Stimulated activated CD4-positive, alpha-beta T cell treated with anti-CD3 and anti-CD28 coated beads, Interleukin-2, amount 100 ng/mL, for 24 hours (primary cell): ENCODE data around the gene FREY1.

Experiments
- DNase-seq, 2 donors: peaks; one replicate each; pipeline ENCODE4 v3.0.0-alpha.2; 2020

The FREY1 gene

DNA sequence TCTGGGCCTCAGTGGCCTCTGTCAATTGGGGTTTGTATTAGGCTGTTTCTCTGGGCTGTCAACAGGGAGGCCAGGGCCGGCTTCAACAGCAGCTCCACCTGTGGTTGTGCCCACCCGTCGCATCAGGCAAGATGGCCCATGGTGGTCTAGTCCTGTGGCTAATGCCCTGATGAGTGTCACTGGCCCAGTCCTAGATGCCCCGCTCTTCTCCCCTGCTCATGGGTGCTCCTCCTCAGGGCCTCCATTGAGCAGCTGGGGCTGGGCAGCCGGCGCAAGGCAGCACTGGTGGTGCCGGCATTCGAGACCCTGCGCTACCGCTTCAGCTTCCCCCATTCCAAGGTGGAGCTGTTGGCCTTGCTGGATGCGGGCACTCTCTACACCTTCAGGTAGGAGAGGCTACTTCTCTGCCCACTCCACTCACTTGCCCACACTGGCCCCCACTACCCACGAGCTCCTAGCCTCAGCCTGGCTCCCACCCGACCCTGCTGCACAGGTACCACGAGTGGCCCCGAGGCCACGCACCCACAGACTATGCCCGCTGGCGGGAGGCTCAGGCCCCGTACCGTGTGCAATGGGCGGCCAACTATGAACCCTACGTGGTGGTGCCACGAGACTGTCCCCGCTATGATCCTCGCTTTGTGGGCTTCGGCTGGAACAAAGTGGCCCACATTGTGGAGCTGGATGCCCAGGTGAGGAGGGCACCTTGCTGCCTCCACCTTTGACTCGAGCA, 20.8 kb upstream of the FREY1 start:
- DNase-seq = no peak

DNA sequence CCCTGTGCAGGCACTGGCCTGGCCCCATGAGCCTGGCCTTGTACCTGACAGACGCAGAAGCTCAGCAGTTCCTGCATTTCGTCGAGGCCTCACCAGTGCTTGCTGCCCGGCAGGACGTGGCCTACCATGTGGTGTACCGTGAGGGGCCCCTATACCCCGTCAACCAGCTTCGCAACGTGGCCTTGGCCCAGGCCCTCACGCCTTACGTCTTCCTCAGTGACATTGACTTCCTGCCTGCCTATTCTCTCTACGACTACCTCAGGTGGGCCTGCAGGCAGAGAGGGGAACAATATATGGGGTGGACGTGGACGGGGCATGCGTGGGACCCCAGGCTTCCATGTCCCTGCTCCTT, 20.2 kb upstream of the FREY1 start:
- no peak for DNase-seq

DNA sequence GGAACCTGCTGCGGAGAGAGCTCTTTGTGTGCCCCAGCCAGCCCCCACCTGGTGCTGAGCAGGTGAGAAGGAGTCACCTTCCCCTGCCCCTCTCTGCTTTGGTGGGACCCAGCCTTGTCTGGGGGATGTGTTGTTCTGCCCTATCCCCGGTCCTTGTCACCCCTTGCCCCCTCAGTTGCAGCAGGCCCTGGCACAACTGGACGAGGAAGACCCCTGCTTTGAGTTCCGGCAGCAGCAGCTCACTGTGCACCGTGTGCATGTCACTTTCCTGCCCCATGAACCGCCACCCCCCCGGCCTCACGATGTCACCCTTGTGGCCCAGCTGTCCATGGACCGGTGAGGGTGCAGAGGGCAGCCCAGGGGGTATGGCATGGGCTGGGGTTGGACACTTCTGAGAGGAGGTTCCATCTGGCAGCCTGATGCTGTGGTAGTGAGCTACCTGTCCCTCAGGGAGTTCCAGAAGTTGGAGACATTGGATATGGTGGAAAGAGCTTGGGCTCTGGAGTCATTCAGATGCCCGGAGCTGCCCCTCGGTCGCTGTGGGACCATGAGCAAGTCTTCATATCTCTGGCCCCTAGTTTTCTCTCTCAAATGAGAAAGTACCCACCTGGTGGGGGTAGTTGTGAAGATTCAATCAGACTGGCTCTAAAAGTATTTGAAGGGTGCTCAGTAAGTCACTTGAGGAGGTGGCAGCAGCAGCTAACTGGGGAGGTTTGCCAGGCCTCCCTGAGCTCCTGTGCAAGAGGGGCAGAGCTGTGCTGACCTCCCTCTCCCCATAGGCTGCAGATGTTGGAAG, 19.7 kb upstream of the FREY1 start:
- DNase-seq = no peak

DNA sequence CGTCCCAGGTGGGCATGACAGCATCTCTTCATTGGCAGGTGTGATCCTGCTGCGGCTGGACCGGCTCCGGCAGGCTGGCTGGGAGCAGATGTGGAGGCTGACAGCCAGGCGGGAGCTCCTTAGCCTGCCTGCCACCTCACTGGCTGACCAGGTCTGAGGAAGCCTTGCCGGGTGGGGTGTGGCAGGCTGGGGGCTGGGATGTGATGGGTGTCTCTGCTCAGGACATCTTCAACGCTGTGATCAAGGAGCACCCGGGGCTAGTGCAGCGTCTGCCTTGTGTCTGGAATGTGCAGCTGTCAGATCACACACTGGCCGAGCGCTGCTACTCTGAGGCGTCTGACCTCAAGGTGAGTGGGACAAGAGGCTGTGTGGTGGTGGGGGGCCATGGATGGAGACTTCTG, 18.9 kb upstream of the FREY1 start:
- no peak for DNase-seq

DNA sequence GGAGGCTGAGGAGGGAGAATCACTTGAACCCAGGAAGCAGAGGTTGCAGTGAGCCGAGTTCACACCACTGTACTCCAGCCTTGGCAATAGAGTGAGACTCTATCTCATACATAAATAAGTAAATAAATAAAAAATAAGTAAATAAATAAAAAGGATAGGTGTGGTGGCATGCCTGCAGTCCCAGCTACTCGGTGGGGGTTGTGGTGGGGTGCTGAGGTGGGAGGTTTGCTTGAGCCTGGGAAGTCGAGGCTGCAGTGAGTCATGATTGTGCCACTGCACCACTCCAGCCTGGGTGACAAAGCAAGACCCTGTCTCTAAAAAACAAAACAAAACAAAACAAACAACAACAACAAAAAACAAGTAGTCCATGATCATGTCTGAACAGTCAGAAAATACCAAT, 18.5 kb upstream of the FREY1 start:
- no peak for DNase-seq

DNA sequence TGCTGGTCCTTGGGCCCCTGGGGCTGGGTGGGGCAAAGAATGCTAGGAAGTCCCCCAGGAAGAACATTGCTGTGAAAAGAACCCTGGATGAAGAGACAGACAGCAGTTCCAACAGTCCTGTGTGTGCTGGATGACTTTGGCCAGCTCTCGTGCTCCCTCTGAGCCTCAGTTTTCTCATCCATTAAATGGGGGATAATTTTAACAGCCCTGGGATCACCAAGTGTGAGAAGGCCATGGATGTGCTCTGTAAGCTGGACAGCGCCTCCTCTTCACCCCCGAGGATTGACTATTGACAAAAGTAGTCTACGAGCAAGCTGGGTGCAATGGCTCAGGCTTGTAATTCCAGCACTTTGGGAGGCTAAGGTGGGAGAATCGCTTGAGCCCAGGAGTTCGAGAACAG, 17.9 kb upstream of the FREY1 start:
- DNase-seq = no peak

DNA sequence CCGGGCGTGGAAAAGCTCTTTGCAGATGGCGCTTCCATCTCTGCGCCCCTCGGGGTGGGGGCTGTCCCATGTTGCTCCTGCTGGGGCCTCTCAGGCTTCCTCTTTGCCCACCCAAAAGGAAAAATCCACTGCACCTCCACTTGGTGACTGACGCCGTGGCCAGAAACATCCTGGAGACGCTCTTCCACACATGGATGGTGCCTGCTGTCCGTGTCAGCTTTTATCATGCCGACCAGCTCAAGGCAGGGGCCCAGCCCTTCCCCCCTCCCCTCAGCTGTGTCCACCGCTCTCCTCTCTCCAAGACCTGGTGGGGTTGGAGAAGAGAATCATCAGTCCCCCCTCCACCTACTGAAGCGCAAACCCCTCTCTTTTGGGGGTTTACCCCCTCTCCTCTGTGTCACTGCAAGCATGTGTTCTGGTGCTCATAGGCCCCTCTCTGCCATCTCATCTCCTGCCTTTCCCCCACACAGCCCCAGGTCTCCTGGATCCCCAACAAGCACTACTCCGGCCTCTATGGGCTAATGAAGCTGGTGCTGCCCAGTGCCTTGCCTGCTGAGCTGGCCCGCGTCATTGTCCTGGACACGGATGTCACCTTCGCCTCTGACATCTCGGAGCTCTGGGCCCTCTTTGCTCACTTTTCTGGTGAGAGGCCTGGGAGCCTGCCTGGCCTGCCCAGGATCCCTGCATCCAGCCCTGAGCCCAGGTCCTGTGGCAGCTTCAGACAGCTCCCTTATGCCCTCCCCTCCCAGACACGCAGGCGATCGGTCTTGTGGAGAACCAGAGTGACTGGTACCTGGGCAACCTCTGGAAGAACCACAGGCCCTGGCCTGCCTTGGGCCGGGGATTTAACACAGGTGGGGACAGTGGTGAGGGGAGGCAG, 17.2 kb upstream of the FREY1 start:
- no peak for DNase-seq

DNA sequence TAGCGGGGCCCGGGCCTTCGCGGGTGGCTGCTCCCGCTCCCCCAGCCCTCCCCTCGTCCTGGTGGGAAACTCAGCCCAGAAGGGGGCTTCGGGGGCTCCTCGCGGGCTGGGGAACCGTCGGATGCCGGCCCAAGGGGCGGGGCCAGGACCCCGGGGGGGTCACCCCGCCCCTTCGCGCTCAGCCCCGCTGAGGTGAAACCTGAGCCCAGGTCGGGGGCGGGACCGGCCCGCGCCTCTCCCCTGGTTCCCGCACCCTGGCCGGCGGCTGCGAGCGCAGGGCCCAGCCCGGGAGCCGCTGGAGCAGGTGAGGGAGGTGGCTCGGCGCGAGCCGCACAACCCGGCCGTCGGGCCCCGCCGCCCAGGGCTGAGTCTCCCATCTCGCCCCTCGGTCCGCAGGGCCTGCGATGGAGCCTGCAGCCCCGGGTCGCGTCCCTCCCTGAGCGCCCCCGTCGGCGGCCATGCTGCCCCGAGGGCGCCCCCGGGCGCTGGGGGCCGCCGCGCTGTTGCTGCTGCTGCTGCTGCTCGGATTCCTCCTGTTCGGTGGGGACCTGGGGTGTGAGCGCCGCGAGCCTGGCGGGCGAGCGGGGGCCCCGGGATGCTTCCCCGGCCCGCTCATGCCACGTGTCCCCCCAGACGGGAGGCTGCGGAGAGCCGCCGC, 15.5 kb upstream of the FREY1 start, which contains the start of gene LARGE2:
Gene LARGE2 (plus strand): TSS at position 232 of the 658 bp plus-strand sequence. CDS start 227 bp downstream, at position 459.
- DNase-seq = no peak

DNA sequence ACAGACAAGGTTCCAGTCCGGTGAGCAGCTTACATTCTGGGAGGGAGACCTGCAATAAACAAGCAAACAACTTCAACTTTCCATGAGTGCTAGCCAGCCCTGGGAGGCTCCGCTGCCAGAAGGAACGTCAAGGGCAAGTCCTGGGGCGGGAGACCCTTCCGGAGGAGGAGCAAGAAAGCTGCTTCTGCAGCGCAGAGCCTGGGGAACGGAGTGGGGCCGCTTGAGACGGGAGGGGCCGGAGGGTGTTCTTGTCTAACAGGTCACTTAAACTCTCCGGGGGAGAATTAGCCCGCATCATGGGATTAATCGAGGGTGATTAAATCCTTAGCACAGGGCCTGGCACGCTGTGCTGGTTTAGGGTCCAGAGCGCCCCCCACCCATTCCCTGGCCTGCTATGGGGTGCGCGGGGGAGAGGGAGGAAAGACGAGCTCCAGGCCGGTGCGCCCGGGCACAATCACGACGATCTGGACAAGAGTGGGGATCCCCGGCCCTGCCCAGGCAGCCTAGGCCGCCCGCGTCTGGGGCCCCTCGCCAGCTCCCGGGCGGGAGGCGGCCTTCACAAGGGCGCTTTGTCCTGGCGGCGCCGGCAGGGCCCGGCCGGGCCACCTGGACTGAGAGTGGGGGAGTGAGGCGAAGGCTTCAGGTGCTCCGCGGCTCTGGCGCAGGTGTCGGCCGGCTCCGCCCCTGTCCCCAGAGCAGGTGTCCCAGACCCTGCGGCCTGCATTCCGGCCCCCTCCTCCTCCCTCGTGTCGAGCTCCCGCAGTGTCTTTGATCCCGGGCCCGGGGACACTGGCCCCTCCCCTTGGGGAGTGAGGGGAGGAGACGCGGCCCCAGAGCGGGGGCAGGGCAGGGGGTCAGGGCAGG, 14.7 kb upstream of the FREY1 start:
- no peak for DNase-seq

DNA sequence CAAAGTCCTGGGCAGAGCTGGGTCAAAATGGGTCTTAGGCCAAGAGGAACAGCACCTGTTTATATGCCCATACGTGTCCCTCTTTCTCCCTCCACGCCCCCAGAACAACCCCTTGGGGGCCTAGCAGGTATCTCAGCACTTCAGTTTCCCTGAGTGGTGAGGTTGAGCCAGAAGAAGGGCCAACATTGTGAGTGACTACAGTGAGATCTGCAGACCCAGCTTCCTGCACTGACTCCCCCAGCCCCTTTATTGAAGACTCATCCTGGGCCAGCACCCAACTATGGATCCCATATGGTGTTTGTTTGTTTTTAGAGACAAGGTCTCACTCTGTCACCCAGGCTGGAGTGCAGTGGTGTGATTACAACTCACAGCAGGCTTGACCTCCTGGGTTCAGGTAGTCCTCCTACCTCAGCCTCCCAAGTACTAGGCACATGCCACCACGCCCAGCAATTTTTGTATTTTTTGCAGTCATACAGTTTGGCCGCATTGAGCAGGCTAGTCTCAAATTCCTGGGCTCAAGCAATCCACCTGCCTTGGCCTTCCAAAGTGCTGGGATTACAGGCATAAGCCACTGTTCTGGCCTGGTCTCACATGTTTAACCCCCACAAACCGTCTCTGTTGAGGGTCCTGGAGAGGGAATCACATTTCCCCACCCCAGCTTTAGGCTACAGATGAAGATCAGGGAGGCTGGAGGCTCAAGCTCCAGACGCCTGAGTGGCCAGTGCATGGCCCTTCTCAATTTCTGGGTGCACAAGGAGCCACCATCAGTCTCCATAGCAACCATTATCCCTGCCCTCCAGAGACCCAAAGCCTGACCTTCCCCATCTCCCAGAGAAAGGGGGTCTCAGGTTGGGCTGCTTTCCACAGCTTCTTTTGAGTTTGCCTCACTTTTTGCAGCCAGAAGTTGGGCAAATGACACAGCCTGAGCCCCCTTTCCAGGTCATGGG, 13.7 kb upstream of the FREY1 start:
- DNase-seq = no peak

DNA sequence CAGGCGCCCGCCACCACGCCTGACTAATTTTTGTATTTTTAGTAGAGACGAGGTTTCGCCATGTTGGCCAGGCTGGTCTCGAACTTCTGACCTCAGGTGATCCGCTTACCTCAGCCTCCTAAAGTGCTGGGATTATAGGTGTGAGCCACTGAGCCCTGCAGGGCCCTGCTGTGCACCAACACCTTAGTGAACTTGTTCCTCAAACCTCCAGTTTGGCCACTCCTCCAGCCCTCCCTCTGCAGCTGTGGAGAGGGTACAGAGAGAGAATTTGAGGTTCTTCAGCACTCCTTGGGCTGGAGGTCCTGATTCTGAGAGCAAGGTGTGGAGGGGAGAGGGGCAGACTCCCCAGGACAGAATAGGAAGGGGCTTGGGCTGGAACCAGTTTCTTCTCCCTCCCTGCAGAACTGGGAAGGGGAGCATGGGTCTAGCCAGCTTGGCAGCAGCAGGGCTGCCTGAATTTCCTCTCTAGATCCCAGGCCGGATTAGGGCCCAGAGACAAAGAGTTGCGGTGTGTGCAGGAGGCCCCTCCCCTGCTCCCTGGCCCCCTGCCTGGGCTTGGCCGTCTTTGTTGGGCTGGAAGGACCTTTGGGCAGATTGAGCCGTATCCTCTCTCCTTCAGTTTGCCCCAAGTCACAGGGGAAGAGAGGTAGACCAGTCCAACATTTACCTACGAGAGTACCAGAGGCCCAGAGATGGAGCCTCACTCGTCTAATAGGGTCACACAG, 12.9 kb upstream of the FREY1 start:
- no peak for DNase-seq

DNA sequence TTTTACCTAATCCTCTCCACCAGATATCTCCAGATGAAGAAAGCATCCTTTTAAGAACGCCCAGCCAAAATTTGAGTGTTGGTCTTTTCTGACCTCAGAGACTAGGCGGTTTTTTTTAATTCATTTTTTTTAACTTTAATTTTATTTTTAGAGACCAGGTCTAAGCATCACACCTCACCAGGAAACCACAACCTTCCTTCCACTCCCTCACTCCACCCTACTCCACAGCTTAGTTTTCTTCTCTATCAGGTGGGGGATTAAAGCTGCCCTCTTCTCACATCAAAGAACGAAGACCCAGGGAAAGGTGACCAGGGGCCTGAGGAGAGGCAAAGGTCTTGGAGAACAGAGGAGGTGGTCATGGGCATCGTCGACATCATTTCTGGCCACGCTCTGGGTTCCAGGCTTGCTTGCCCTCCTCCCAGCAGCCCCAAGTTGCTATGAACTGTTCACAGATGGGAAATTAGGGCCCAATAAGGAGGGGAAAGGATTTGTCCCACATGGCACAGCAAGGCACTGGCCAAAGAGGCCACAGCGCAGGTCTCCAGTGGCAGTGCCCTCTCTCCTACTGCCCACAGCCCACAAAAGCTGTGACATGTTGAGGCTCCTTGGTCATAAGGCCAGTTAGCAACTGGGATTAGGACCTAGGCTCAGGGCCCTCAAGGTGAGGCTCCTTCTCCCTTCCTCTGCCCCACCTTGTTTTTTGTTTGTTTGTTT, 12.0 kb upstream of the FREY1 start:
- DNase-seq = no peak

DNA sequence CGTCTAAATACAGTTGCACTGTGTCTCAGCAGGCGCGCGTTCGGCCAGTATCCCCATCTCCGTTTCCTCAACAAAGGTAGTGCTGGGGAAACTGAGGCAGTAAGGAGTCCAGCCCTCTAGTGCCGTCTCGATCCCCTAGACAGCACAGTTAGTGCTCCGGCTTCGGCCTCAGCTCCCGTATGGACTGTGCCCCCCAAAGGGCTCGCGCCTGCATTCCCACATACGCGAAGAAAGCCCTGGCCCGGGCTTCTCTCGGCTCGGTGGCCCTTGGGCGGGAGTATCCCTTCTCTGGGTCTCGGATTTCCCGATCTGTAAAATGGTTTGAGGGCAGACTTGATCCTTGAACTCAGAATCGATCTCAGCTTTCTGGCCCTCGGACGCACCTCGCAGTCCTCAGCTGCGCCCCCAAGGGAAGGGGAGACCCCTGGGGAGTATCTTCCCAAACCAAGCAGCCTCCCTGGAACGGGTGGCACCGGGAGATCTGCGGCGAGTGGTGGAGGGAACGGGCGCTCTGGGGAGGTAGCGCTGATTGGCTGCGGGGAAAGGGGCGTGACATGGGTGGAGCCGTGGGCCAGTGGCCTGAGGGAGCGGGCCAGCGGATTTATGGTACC, 11.4 kb upstream of the FREY1 start:
- peak; percentile 72 to 77 for DNase-seq

DNA sequence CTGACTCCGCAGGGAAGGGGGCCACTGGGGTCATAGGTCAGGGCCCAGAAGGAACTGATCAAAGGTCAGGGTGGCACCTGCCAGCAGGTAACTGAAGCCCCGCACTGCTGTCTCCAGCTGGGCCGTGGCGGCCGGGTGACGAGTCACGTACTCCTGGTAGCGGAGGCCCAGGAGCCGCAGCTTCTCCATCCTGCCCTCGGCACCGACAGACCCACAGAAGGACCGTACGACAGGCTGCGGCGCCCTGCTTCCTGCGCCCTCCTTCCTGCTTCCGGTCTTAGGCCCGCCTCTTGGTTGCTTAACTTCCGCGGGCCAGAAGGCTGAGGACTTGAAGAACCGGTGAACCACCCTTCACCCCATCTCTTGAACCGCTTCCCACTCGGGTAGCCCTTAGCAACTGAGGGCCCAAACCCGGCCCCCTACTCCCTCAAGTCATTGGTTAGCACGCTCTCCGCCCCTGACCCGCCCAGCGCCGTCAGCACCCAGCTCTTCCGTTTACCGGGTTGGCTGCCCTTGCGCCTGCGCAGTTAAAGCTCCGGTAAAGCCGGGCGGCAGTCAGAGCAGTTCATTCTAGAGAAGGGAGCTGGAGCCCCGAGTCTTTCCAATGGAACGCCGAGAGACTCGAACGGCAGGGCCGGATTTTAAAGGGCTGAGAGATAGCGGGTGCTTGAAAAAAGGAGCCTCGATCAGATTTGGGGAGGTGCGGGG, 10.7 kb upstream of the FREY1 start, which contains the start of gene PEX16:
Gene PEX16 (minus strand): TSS at position 255 of the 708 bp plus-strand sequence. CDS start 66 bp downstream, at position 189.
- peak; percentile 94 to 95 for DNase-seq

DNA sequence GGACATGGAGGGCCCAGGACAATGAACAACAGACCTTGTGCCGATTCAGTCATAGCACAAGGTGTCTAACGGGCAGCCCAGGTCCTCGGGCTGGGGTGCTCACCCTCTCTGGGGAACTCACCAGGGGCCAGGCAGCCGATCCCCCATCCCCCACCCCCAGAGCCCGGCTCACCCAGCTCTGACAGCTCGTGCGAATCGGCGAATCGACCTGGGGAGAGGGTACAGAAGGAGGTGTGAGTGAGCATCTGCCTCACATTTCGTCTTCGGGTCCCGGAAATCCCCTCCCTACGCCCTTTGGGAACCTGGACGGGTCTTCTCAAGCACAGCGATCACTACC, 10.2 kb upstream of the FREY1 start:
- no peak for DNase-seq

DNA sequence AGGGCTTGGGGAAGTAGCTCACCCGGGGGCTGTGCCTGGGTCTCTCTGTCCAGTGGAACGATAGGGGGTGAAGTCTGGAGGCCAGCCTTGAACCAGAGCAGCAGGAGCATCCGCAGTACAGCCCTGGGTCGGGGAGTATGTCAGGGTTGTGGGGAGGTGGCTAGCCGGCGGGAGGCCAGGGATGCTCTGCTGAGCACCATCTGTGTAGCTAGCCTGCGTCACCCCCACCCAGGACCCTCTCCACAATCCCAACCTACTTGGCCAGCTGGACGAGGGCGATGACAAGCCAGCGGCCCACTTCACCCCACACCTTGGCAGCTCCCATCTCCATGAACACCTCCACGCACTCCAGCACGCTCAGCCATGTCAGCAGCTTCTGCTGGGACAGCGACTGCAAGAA, 8.4 kb upstream of the FREY1 start:
- no peak for DNase-seq

DNA sequence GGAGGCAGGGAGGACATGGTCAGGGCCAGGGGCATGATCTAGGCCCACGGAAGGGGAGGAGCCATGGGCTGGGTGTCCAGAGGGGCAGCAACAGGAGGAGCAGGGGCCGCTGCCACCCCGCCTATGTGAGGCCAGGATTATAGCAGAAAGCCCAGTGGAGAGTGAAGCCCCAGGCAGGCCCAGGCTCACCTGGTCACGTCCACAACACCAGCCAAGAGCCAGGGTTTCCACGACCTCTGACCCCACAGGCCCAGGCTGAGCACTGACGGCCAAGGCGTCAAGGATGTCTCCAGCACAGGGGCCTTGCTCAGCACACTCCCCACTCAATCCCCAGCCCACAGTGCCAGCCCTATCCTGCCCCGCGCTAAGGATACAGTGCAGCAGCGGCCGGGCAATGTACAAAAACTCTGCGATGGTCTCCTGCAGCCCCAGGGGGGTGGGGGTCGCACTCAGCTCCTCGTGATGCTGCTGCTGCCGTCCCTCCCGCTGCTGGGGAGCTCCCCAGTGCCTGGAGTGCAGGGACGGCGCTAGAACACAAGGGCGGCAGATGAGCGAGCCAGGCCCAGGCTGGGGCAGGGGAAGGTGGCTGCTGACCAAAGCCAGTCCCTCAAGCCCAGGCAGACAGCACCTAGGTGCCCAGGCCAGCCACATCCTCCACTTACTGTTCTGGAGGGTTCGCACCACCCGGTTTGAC, 7.0 kb upstream of the FREY1 start:
- no peak for DNase-seq

DNA sequence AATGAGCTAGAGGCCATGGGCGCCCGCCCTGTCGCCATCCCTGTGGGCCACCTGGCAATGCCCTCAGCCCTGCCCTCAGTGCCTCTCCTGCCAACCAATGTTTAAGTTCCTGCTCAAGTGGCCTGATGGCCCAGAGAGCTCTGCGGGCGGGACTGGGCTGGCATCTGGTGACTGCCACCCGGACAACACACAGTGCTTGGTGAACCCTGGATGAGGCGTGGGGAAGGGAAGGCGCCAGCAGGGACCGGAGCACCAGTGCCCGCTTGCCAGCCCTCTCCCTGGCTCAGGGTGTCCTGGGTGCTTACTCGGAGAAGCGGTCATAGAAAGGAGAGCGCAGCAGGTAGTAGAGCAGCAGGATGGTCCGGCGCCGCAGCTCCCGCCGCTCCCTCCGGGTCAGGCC, 6.4 kb upstream of the FREY1 start:
- DNase-seq = no peak
